Measurements from ENCODE around the gene TFR2.

The TFR2 gene

GRCh38 chr7:100611983-100612729 is 29.2 kb downstream of the TFR2 start, which contains the start of gene MOSPD3:
Gene MOSPD3, plus strand, starts transcription at chr7:100612540. Its CDS starts 252 bp downstream, at chr7:100612792.
- DNase-seq, result peak; percentile 99 to 100

GRCh38 chr7:100609958-100610357 is 31.4 kb downstream of the TFR2 start:
- no peak for DNase-seq

- no peak for DNase-seq
Observed at GRCh38 chr7:100607111-100607510, 34.2 kb downstream of the TFR2 start.

- no peak for DNase-seq
Observed at GRCh38 chr7:100606313-100606712, 35.0 kb downstream of the TFR2 start.

GRCh38 chr7:100604976-100605911 is 36.1 kb downstream of the TFR2 start:
- DNase-seq, result no peak

- DNase-seq, result peak; percentile 8 to 25
Observed at GRCh38 chr7:100604028-100604975, 37.0 kb downstream of the TFR2 start.

- no peak for DNase-seq
Observed at GRCh38 chr7:100603726-100604027, 37.7 kb downstream of the TFR2 start.

- no peak for DNase-seq
Observed at GRCh38 chr7:100602889-100603725, 38.2 kb downstream of the TFR2 start.

- DNase-seq, result no peak
Observed at GRCh38 chr7:100600730-100601038, 40.7 kb downstream of the TFR2 start.

GRCh38 chr7:100599911-100600729 is 41.2 kb downstream of the TFR2 start:
- no peak for DNase-seq

- DNase-seq, result no peak
Observed at GRCh38 chr7:100598425-100598824, 42.9 kb downstream of the TFR2 start.

- no peak for DNase-seq
Observed at GRCh38 chr7:100595188-100595587, 46.2 kb downstream of the TFR2 start.

- DNase-seq, result no peak
Observed at GRCh38 chr7:100591596-100591995, 49.8 kb downstream of the TFR2 start.

GRCh38 chr7:100590077-100590737 is 51.1 kb downstream of the TFR2 start:
- DNase-seq, result no peak

- no peak for DNase-seq
Observed at GRCh38 chr7:100589341-100589947, 51.9 kb downstream of the TFR2 start.

GRCh38 chr7:100588438-100588837 is 52.9 kb downstream of the TFR2 start:
- DNase-seq, result no peak

GRCh38 chr7:100586266-100587025 is 54.9 kb downstream of the TFR2 start, which contains the start of gene FBXO24:
Gene FBXO24, plus strand, starts transcription at chr7:100586328. Its CDS starts 298 bp downstream, at chr7:100586626.
- peak; percentile 99 to 100 for DNase-seq

- peak; percentile 59 to 66 for DNase-seq
Observed at GRCh38 chr7:100585511-100586265, 55.7 kb downstream of the TFR2 start, which contains the start of gene LRCH4. Gene LRCH4, minus strand, starts transcription at chr7:100586129. Its CDS starts 29 bp downstream, at chr7:100586100.
